Stimulated activated naive CD8-positive, alpha-beta T cell treated with anti-CD3 and anti-CD28 coated beads, Interleukin-15, amount 100 ng/mL, for 72 hours (primary cell): ENCODE measurements around the gene NPR3.
A peak's percentile ranks its signal among the peaks of the same experiment; 100 is the strongest.
"Not testable (repeated sequence)": the region's sequence is repeated elsewhere in the genome, so short reads cannot be mapped to it uniquely, and the experiment has no call there.

ENCODE experiments used
- ATAC-seq: fragments of 150-1000 bp; cut with Tn5 transposase; 2 replicates; pipeline ENCODE4 v1.10.0; 2021; ENCODE audit warnings: mild to moderate bottlenecking, moderate library complexity
- DNase-seq, 2 donors: peaks; one replicate each; pipeline ENCODE4 v3.0.0; 2021 to 2022
- H3K27ac Mint-ChIP-seq, 2 donors: one replicate each; pipeline ENCODE4 v1.8.0; 2022; ENCODE audit warnings: mild to moderate bottlenecking in 2 of 2, mixed read lengths in 2 of 2, moderate library complexity in 2 of 2
- H3K27me3 Mint-ChIP-seq: one replicate; pipeline ENCODE4 v1.8.0; 2022; ENCODE audit warnings: mixed read lengths
- H3K4me1 Mint-ChIP-seq: one replicate; pipeline ENCODE4 v1.8.0; 2022; ENCODE audit warnings: mild to moderate bottlenecking, mixed read lengths
- H3K4me3 Mint-ChIP-seq, 2 donors: one replicate each; pipeline ENCODE4 v1.8.0; 2022; ENCODE audit warnings: mild to moderate bottlenecking in 2 of 2, mixed read lengths in 2 of 2, moderate library complexity in 1 of 2
- H3K9me3 Mint-ChIP-seq, 2 donors: one replicate each; pipeline ENCODE4 v1.8.0; 2022; ENCODE audit warnings: mixed read lengths in 2 of 2

The NPR3 gene

DNA sequence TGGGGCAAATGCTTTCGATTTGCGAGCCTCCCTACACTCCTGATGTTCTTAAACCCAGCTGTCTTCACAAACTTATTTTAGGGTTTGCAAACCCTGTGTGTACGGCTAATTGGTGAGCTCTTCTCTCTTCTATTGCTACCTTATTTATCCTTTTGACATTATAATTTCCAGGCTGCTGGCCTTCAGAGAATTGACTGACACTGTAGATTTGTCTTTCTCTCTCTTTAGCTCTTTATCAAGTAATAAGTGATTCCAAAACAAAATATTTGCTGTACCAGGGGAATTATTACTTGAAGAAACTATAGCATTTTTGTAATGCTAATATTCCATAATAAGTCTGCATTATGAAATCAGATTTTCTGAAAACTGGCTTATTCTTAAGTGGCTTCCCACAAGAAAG is 92.5 kb downstream of the NPR3 start:
- Mint-ChIP-seq H3K4me1 (no peaks in the 10 kb centered on the region), H3K27me3 (no peaks in the 10 kb centered on the region), H3K4me3 (no peak overlapping the region), H3K9me3 (peaks cover 13 to 18% of the 10 kb centered on the region in 2 donors), H3K27ac (no peak overlapping the region)
- DNase-seq: no peak
- ATAC-seq: no peak

DNA sequence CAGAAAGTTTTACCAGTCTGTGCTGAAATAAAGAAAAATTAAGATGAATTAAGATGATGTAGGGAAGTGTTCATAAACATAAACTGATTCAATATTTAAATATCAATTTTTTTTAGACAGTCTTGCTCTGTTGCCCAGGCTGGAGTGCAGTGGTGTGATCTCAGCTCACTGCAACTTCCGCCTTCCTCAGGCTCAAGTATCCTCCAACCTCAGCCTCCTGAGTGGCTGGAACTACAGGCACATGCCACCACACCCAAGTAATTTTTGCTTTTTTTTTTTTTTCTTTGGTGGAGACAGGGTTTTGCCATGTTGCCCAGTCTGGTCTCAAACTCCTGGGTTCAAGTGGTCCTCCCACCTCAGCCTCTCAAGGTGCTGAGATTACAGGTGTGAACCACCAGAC is 94.3 kb downstream of the NPR3 start:
- H3K4me1 Mint-ChIP-seq, DNase-seq, H3K27me3 Mint-ChIP-seq, ATAC-seq, H3K4me3 Mint-ChIP-seq, H3K27ac Mint-ChIP-seq: not testable (repeated sequence)
- H3K9me3 Mint-ChIP-seq: peaks cover 13% of the 10 kb centered on the region in 2 donors

- Mint-ChIP-seq H3K27me3 (no peaks in the 10 kb centered on the region), H3K27ac (no peak overlapping the region), H3K4me3 (no peak overlapping the region), H3K4me1 (no peaks in the 10 kb centered on the region), H3K9me3 (peaks cover 13% of the 10 kb centered on the region in 2 donors)
- DNase-seq: no peak
- no peak for ATAC-seq
Observed at GRCh38 chr5:32805971-32806638, 95.0 kb downstream of the NPR3 start.

DNA sequence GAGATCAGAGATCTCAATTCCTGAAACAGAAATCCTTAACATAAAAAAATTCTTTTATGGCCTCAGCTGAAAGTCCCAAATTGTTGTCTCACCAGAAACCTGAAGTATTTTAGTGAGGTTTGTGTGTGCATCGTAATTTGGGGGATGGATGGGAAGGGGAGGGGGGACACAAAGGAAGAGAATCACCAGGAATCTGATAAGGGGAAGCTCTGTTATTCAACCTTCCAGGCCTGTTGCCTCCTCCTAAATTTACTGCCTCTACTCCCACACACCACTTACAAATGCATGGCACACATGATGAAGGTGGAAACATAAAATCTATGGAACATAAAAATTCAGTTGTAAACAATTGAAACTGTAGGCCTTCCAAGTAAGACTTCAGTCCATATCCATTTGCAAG is 97.7 kb downstream of the NPR3 start:
- ATAC-seq: no peak
- no peak overlapping the region for H3K27ac Mint-ChIP-seq
- H3K9me3 Mint-ChIP-seq: peaks cover 0 to under 1% of the 10 kb centered on the region in 2 donors

DNA sequence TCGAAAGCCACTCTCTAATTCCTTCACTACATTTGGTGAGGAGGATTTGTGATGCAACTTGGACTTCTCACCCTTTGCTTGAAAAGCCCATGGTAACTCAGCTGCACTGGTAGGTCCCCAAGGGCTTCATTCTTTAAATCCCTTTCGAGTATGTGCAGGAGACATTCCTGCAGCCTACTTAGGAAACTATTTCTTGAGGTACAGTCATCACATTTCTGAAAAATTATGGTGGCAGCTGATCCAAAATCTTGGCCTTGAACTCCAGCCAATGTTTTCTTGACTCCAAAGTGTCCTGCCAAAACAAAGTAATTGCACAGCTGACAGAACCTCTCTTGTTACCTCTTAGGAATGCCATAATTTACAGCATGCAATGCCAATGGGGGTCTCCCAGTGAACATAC is 99.7 kb downstream of the NPR3 start:
- H3K27me3 Mint-ChIP-seq: no peaks in the 10 kb centered on the region

More for the DNA sequence above, 97.7 kb downstream of the NPR3 start:
- Mint-ChIP-seq H3K4me1 (no peaks in the 10 kb centered on the region), H3K4me3 (no peak overlapping the region), H3K27me3 (no peaks in the 10 kb centered on the region)
- DNase-seq: no peak

DNA sequence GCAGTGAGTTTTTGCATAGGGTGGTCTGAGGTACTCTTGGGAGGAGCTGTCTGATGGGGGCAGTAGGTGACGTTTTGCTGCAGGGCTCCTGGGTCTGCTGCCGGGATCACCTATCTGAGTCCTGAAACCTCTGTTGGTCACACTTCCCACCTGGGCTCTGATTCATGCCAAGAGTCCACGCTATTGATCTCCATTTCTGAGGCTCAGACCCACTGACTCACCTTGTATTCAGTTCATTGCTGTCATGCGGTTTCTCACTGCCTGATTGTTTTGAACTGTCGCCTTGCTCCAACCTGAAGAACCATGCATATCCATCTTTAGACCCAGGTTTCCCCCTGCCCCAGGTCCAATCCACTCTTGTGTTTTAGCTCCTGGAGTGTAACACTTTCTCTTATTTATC is 101.3 kb downstream of the NPR3 start:
- H3K27me3 Mint-ChIP-seq: no peaks in the 10 kb centered on the region

More for the DNA sequence above, 99.7 kb downstream of the NPR3 start:
- ATAC-seq (no peak), DNase-seq (no peak)
- Mint-ChIP-seq H3K4me1 (no peaks in the 10 kb centered on the region), H3K9me3 (peaks cover 8 to 9% of the 10 kb centered on the region in 2 donors), H3K27ac (no peak overlapping the region), H3K4me3 (no peak overlapping the region)

GRCh38 chr5:32814141-32814540 is 103.0 kb downstream of the NPR3 start:
- DNase-seq (no peak), ATAC-seq (no peak)
- Mint-ChIP-seq H3K27ac (no peak overlapping the region), H3K9me3 (peaks cover 8 to 9% of the 10 kb centered on the region in 2 donors), H3K27me3 (no peaks in the 10 kb centered on the region), H3K4me1 (no peaks in the 10 kb centered on the region), H3K4me3 (no peak overlapping the region)

More for the DNA sequence above, 101.3 kb downstream of the NPR3 start:
- DNase-seq: no peak
- Mint-ChIP-seq H3K4me1 (no peaks in the 10 kb centered on the region), H3K27ac (no peak overlapping the region), H3K9me3 (peaks cover 8 to 9% of the 10 kb centered on the region in 2 donors), H3K4me3 (no peak overlapping the region)
- ATAC-seq: no peak

- Mint-ChIP-seq H3K4me1 (no peaks in the 10 kb centered on the region), H3K27me3 (no peaks in the 10 kb centered on the region), H3K4me3 (no peak overlapping the region), H3K27ac (no peak overlapping the region), H3K9me3 (peaks cover 8 to 9% of the 10 kb centered on the region in 2 donors)
- DNase-seq: no peak
- ATAC-seq: no peak
Observed at GRCh38 chr5:32814620-32815019, 103.5 kb downstream of the NPR3 start.

DNA sequence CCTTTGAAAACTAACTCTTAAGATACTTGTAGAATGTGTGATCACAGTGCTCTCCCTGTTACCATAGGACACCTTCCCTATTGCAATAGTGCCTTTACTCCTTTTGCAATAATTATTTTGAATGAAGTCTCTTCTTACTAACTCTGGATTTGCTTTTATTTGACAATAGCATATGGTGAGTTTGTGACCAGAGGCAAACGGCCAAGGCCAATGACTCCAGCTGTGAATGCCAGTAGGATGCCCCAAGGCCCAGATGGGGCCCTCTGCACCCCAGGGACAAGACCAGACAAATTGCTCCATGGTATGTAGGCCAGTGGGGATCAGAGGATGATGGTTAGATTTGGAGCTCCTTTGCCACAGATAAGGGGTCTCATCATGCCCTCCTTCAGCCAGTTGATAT is 116.9 kb downstream of the NPR3 start:
- H3K27me3 Mint-ChIP-seq: no peaks in the 10 kb centered on the region
- DNase-seq: no peak
- no peak for ATAC-seq
- H3K4me1 Mint-ChIP-seq: no peaks in the 10 kb centered on the region
- H3K4me3 Mint-ChIP-seq: no peak overlapping the region
- no peak overlapping the region for H3K27ac Mint-ChIP-seq
- peaks cover 0 to 5% of the 10 kb centered on the region in 2 donors for H3K9me3 Mint-ChIP-seq

DNA sequence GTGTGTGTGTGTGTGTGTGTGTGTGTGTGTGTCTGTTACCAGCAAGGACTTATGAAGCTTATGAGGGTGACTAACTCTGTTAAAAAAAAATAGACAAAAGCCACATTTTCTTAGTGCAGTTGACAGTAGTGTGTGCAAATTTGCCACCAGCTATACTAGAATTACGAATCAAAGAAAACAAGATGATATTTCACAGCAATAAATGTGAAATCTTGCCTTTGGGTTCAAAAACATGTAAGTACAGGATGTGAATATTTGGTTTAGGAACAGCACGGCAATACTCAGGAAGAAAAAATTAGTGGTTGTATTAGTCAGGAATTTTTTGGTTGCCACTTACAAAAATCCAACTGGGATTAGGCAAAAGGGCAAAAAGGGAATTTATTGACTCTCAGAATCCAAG is 117.4 kb downstream of the NPR3 start:
- Mint-ChIP-seq H3K27ac (no peak overlapping the region), H3K9me3 (peaks cover 0 to 5% of the 10 kb centered on the region in 2 donors), H3K27me3 (no peaks in the 10 kb centered on the region), H3K4me1 (no peaks in the 10 kb centered on the region), H3K4me3 (no peak overlapping the region)
- DNase-seq (no peak), ATAC-seq (no peak)

DNA sequence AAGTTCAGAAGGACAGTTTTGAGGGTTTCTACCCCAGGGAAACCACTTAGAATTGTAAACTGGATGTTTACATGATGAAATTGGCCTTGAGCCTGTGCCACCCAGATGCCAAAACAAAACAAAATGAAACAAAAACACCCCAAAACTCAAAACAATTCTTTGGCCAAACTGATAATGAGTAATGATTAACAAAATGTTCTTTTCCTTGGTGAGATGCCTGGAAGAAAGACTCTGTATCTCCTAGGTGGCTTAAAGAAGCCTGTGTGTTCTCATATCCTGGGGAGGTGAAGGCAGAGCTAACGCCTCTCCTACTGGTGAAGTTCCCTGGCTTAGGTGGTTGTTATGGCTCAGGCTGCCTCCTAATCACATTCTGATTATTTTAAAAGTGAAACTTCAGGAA is 120.5 kb downstream of the NPR3 start:
- DNase-seq (no peak), ATAC-seq (no peak)
- Mint-ChIP-seq H3K27me3 (no peaks in the 10 kb centered on the region), H3K4me3 (no peak overlapping the region), H3K9me3 (peaks cover 0 to 5% of the 10 kb centered on the region in 2 donors), H3K27ac (no peak overlapping the region), H3K4me1 (no peaks in the 10 kb centered on the region)

DNA sequence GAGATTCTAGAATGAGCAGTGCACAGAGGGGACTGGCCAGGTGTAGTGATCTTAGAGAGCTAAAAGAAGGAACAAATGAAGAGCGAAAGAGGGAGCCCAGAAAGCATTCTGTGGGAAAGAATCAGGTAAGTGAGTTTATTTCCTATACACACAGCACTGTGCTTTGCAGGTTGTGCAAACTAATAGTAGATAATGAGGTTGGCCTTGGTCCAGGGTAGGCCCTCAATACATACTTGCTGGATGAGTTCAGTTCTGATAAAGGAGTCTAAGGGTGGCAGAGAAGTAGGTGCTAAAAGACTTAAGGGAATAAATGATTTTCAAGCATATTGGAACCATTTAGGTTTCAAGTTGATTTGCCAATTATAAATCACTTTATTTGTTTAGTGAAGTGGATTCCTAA is 122.0 kb downstream of the NPR3 start:
- Mint-ChIP-seq H3K27ac (no peak overlapping the region), H3K9me3 (peaks cover 0 to 5% of the 10 kb centered on the region in 2 donors), H3K27me3 (no peaks in the 10 kb centered on the region), H3K4me3 (no peak overlapping the region), H3K4me1 (no peaks in the 10 kb centered on the region)
- DNase-seq: no peak
- ATAC-seq: peak; percentile 10

DNA sequence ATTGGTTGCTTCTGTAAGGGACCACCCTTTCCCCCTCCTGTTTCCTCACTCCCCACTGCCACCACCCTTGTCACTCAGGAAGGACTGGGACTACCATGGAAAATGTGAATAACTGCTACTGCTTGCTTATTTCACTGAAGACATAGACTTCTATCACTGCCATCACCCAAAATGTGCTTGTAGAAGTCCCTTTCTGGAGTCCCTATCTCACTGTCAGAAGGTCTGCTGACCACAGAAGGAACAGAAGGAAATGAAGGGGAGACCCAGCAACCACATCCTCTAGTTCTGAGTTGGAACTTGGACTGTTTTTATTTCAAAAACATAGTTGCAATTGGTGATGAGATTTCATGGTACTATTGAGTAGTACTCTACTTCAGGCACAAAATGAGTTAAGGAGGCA is 122.5 kb downstream of the NPR3 start:
- Mint-ChIP-seq H3K9me3 (peaks cover 0 to 5% of the 10 kb centered on the region in 2 donors), H3K4me3 (no peak overlapping the region), H3K27ac (no peak overlapping the region), H3K27me3 (no peaks in the 10 kb centered on the region), H3K4me1 (no peaks in the 10 kb centered on the region)
- DNase-seq: no peak
- ATAC-seq: peak; percentile 82

- ATAC-seq: peak; percentile 18
- Mint-ChIP-seq H3K27ac (no peak overlapping the region), H3K4me1 (no peaks in the 10 kb centered on the region), H3K9me3 (peaks cover 0 to 5% of the 10 kb centered on the region in 2 donors), H3K4me3 (no peak overlapping the region), H3K27me3 (no peaks in the 10 kb centered on the region)
- DNase-seq: no peak
Observed at GRCh38 chr5:32834251-32834650, 123.1 kb downstream of the NPR3 start.

GRCh38 chr5:32836176-32836575 is 125.1 kb downstream of the NPR3 start:
- ATAC-seq (no peak), DNase-seq (no peak)
- peaks cover 0 to 5% of the 10 kb centered on the region in 2 donors for H3K9me3 Mint-ChIP-seq

DNA sequence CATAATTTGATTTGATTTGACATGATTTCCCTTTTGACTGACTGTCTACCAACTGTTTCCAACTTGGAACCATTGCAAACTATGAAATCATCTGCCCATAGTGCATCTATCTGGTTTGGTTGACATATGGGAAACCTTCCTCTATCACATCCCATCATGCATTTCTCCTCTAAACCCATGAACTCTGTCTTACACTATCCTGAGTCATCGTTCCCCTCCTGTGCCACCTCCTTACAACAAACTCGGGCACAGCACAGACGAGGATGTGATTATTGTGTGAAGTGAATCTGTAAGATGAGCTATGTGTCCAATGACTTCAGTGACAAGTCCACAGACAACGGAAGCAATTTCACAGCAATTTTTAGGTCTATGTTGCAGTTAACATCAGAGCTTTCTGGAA is 126.1 kb downstream of the NPR3 start:
- no peaks in the 10 kb centered on the region for H3K27me3 Mint-ChIP-seq
- DNase-seq (no peak), ATAC-seq (no peak)
- no peaks in the 10 kb centered on the region for H3K4me1 Mint-ChIP-seq
- no peak overlapping the region for H3K4me3 Mint-ChIP-seq
- H3K27ac Mint-ChIP-seq: no peak overlapping the region
- H3K9me3 Mint-ChIP-seq: peaks cover 0 to 5% of the 10 kb centered on the region in 2 donors

More at GRCh38 chr5:32836176-32836575, 125.1 kb downstream of the NPR3 start:
- H3K27ac Mint-ChIP-seq: no peak overlapping the region
- no peaks in the 10 kb centered on the region for H3K27me3 Mint-ChIP-seq
- H3K4me1 Mint-ChIP-seq: no peaks in the 10 kb centered on the region
- no peak overlapping the region for H3K4me3 Mint-ChIP-seq

DNA sequence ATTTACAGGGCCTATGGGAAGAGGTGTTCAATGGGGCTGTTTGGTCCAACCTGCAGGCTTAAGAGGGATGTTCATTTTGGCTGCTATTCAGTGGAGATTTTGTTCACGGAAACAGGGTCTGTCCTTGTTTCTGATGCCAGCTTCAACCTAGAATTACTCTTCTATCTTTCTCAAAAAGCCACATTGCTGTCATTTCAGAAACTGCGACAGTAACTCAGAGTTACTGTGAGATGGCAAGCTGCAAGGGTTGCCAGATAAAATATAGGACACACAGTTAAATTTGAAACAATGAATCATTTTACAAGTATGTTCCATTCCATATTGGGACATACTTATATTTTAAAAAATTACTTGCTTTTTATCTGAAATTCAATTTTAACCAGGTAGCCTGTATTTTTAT is 128.0 kb downstream of the NPR3 start:
- Mint-ChIP-seq H3K27ac (no peak overlapping the region), H3K4me3 (no peak overlapping the region), H3K9me3 (no peaks in the 10 kb centered on the region), H3K4me1 (peaks cover 6% of the 10 kb centered on the region), H3K27me3 (no peaks in the 10 kb centered on the region)
- ATAC-seq (no peak), DNase-seq (no peak)
